ENCODE data around the gene XXYLT1.
A peak's percentile ranks its signal among the peaks of the same experiment; 100 is the strongest.
"Not testable (repeated sequence)": the region's sequence is repeated elsewhere in the genome, so short reads cannot be mapped to it uniquely, and the experiment has no call there.

XXYLT1 gene

DNA sequence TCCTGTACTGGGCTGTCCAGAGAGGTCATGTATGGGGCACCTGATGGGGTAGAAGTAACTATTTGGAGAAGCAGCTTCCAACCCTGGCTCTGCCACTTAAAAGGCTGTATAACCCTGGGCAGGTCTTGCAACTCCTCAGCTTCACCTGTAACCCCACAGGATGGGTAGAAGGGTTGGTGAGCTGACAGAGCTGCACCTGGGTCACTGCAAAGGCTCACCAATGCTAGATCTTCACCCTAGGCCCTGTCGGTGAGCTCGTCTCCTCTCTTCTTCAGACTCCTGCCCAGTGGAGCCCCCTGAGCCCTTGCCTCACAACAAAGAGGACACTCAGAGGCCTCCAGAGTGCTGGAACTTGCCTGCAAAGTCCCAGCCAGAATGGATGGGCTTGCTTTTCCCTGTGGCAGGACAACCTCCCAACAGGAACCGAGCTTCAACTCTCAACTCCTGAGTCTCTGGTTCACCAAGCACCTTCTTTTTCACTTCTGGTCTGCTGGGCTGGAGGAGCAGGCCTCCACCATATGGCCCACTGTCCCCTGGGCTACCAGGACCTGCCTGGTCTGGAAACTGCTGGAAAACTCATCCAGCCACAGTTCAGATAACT lies 45.9 kb downstream of the XXYLT1 start:
- DNase-seq = no peak

DNA sequence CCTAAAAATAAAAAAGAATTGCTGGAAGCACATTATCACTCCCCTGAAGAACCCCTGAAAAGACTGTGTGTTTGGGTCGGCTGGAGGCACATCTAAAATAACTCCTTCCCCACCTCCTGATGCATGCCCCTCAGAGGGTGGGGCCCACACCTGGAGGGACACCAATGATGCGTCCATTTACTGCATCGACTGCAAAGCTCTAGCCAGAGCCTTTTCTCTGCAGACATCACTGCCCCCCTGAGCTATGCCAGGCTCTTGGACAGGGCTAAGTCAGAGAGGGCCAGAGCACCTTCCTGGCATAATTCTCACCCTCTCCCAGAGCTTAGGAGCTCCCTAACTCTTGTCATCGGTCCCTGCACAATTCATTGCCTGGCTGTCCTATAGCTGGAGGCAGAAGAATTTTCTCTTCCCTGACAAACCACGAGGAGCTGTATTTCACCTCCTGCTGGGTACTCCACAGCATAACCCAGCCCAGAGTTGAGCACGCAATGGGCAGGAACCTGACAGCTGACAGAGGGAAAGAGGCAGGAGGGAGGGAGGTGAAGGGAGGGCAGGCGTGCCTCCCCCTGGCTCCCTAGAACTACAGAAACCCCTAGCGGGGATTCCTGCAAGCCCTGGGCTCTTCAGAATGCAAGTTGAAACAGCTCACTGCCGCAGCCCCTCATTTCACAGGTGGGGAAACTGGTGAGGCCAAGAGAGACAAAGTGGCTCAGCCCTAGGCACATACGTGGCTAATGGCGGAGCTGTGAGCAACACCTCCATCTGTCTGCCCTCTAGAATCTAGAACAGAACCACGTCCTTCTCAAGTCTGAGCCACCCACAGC lies 46.6 kb downstream of the XXYLT1 start:
- DNase-seq = no peak

DNA sequence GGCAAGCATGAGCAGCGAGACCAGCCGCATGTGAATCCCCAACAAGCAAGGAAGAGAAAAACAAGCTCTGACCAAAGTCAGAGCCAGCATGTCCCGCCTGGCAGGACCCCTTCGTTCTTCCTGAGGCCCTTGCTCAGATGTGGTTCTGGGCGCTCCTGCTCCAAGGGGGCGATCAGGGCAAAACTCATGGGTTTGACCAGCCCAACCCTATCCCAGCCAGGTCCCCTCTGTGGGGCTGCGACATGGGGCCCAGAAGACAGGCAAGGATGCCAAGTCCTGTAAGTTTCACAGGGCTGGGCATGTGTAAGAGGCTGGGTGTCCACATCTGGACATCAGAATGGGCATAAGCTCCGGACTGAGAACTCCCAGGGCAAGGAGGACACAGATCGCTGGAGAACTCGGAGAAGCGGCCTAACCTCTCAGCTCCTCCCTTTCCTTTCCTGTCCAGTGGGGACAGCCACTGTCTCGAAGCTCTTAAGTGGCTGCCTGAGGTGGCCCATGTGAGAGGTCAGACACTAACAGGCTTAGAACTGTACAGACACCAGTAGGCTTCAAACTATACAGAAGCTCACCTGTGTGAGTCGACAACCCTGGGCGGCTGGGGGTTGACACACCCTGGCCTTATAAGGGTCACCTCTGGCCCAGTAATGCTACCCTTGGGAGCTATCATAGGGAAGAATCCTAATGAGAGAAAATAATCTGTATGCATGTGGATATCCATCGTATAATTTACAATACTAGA lies 48.9 kb downstream of the XXYLT1 start:
- DNase-seq = no peak

DNA sequence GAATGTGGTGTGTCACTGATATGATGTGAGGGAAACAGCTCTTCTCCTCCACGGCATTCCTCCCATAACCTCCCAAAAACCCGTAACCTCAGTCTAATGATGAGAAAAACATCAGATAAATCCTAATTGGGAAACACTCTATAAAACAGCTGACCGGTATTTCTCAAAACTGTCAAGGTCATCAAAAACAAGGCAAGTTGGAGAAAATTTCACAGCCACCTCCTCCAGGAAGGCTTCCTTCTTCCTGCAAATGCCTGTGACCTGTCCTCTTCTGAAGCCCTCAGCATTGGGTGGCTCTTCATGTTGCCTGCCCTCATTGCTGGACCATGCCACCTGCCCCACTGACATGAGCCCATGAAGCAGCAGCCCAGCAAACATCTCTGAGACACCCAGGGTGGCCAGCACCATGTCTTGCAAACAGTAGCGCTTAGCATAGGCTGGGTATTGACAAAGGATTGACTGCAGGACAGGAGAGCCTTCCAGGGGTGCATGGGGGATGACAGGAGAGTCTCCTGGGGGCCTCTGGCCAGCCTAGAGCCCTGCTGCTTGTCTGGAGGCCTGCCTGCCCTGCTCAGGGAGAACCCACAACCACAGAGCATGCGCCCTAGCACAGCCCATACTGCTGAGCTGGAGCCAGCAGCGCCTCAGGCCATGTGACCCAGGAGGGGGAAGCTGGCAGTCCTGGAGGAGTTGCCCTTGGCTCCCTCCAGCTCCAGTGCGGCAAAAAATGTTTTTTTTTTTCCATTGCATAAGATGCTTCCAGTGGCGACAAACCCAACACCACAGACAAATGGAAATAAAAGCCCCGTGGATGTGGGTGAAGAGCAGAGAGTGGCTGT lies 49.7 kb downstream of the XXYLT1 start:
- DNase-seq = peak in 1 of 2 experiments; percentile 27

DNA sequence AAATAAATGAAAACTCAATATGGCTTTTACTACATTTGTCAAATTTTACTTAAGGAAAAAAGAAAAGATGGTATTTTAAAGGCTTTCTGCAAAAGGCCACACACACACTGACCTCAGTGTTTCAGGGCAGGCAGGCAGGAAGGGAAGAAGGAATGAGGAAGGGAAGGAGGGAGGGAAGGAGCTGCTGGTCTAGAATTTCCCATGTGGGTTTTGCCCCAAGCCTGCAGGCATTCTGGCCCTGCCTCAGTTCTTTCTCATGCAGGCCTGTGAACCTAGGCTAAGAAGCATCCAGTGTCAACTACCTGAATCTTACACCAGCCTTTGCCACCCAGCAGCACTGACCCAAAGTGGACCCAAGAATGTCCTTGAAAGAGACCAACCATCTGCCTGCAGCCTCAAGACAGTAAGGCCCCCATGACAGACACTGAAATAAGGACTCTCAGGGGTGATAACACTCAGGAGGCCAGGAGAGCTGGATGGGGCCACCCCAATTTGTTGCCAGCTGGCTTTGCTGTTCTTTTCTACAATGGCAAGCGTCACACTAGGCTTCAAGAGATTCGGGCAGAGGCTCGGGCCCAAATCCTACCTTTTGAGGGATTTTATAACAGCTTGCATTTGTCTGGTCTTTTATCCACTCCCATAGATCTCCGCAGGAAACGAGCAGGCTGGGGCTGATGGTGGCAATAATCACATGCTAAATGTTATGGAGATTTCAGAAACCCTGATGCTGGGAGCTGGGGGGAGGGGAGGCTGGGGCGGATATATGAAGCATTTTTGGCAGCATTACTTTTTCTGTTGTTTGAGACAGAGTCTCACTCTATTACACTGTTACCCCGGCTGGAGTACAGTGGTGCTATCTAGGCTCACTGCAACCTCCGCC lies 51.4 kb downstream of the XXYLT1 start:
- DNase-seq = peak in 1 of 2 experiments; percentile 45

DNA sequence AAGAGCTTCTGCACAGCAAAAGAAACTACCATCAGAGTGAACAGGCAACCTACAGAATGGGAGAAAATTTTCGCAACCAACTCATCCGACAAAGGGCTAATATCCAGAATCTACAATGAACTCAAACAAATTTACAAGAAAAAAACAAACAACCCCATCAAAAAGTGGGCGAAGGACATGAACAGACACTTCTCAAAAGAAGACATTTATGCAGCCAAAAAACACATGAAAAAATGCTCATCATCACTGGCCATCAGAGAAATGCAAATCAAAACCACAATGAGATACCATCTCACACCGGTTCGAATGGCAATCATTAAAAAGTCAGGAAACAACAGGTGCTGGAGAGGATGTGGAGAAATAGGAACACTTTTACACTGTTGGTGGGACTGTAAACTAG lies 52.6 kb downstream of the XXYLT1 start:
- DNase-seq = not testable (repeated sequence)

DNA sequence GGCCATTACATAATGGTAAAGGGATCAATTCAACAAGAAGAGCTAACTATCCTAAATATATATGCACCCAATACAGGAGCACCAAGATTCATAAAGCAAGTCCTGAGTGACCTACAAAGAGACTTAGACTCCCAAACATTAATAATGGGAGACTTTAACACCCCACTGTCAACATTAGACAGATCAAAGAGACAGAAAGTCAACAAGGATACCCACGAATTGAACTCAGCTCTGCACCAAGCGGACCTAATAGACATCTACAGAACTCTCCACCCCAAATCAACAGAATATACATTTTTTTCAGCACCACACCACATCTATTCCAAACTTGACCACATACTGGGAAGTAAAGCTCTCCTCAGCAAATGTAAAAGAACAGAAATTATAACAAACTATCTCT lies 55.4 kb downstream of the XXYLT1 start:
- not testable (repeated sequence) for DNase-seq

DNA sequence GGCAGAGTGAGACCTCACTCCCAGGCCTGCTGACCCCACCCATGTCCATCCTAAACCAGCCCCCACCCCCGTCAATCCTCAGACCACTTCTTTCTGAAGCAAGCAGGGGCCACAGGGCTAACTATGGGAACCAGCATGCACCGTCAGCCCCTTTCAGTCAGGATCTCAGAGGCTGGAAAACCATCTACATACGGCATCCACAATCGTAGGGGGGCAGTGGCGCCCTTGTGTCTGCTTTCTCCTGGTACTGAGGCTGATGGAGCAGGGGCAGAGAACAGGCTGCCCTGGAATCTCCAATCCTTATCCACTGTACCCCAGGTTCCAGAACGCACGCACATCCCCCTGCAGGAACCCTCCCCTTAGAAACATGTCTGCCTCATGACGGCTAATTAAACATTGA lies 56.6 kb downstream of the XXYLT1 start:
- no peak for DNase-seq

DNA sequence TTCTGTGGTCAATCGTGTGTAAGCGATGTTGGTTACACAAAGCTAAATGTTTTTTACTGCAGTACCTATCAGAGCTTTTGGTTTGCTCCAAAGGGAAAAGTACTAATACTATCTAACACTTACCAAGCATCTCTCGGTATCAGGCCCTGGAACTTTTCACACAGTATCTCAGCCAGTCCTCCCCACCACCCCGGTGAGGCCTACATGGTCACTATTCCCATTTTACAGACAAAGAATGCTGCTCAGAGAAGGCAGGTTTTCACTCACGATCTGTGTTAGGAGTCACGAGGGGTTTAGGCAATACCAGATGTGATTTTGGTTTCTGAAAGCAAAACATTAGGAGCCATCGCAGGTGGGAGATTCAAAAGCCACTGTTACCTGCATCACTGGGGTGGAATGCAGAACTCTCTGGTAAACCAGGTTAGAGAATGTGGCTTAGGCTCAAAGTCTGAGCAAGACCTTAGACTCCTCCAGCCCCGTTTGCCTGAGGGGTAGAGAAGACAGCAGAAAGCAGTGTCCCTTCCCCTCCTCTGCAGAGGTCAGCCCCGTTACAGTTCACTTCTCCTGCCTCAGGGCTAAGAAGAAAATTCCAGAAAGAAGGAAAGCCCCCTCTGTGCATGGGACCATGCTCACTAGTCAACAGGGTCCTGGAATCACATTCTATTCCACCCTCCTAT lies 57.2 kb downstream of the XXYLT1 start:
- no peak for DNase-seq

DNA sequence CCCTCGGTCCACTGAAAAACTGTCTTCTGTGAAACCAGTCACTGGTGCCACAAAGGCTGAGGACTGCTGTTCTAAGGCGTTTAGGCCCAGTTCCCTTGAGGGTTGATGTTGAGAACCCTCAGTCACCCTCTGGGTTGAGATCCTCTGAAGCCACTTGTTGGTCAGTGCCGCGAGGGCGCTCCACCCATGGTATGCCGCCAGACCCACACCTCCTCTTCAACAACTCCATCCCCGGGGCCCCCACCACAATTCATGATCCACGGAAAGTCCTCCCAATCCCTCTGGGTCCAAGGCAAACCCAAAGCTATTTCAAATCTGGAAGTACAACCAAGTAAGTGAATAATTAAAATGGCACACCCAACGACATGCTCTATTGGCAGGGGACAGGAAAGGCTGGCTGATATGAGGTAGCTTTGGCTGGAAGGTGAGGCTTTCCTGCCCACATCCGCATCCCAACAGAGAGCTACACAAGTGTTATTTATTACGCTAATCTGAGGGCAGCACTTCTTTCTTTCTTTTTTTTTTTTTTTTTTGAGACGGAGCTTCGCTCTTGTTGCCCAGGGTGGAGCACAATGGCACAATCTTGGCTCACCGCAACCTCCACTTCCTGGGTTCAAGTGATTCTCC lies 58.1 kb downstream of the XXYLT1 start:
- no peak for DNase-seq

DNA sequence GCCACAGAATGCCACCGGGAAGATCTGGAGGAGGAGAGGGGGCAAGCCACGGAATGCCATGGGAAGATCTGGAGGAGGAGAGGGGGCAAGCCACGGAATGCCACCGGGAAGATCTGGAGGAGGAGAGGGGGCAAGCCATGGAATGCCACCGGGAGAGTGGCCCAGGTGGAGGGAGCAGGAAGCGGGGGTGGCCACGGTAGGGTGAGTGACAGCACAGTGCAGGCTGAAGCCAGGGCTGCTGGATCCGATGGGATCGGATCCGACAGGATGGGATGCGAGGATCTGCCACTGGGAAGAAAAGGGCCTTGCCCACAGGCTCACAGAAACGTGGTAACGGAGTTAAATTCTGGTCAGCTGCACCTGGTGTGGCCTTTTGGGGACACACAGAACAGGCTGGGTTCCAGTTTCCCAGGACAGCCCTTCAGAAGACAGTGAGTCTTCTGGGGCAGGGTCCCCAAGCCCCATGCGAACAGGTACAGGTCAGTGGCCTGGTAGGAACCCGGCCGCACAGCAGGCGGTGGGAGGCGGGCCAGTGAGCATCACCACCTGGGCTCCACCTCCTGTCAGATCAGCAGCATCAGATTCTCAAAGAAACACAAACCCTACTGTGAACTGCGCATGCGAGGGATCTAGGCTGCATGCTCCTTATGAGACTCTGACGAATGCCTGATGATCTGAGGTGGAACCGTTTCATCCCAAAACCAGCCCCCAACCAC lies 58.8 kb downstream of the XXYLT1 start:
- no peak for DNase-seq

DNA sequence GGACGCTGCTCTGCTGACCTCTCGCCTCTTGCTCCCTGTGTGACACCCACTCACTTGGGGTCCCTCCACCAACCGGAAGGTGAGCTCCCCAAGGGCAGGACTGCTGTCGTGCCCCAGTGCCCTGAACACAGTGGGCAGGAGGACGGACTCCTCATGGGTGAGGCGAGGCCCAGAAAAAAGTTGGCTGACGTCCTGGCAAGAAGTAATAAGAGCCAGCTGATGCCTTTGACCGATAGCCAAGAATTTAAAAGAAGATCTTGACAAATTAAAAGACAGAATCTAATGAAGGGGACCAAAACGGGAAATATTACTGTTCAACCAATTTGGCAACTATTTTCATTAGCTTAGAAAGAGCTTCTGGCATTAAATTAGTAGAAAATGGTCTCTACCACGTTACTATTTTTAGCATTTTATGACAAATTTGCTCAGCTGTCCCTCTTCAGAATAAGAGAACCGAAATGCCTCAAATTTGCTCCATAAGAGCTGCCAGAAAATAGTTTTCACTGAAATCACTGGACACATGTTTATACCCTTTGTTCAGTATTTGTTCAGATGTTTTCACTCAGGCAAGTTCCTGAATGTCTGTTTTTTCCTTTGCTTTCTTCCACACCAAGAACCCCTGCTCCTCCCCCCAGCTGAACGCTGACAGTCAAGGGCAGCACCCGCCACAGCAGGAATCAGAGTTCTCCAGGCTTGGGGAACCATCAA lies 60.5 kb downstream of the XXYLT1 start:
- DNase-seq = peak; percentile 92 to 96

DNA sequence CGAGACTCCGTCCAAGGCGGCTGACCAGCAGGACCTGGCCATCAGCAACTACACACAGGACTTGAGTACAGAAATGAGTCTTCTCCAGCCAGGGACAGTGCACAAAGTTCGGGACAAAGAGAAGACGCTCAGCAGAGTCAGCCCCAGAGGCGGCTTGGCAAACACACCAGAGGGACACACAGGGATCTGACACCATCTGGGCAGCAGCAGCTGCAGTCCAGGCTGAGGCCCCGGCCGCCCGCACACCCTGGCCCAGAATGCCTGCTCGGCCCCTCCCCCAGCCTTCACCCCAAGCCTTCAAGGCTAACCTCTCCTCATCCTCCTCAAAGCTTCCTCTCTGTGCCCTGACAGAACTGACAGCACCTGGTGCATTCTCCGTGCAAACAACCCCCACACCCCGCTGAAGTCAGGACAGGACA lies 61.1 kb downstream of the XXYLT1 start:
- DNase-seq = peak; percentile 68 to 82

DNA sequence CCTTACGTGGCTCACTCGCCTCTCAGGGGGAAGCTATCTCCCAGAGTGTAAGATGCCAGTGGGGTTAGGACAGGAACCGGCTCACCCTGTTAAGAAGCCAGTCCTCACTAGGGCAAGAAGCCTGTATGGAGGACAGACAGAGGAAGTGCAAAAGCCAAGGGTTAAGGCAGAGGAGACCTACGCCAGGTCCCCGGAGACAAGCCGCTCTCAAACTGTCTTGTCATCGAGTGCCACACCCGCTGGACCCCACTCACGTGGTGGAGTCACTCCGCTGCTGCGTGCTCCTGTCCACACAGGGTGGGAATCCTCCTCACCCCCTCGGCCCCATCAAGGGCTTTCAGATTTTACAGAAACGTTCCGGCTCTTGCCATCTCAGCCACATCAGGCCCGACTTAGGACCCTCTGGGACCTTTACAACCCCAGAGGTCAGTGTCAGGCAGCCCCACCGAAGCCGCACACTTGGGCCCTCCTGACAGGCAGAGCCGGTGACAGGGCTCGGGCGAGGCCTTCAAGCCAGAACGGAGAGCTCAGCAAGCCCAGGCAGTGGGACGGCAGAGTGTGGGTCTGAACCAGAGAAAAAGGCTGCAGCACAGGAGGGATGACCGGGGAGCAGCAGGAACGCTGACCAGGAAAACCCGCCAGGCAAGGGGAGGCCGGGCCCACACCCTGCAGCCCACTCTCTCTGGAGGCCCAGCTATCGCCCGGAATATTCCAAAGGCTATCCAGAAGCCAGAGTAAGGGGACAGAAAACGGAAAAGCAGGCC lies 61.7 kb downstream of the XXYLT1 start:
- DNase-seq = no peak

DNA sequence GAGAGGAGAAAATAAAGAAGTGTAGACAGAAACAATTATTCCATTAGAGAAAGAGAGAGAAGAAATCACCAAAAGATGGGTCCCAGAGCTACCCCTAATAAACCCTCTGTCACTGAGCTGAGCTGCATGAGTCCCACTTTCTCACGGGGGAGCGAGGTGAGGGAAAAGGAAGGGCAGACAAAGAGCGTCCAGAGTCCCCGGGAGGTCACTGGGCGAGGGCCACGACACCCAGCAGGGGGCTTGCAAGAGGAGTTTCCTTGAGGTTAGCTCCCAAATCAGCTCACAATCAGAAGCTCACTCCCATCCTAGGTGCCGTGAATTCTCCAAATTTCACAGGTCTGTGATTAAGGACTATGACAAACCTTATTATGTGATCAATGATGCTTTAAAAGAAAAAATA lies 62.3 kb downstream of the XXYLT1 start:
- DNase-seq = no peak

DNA sequence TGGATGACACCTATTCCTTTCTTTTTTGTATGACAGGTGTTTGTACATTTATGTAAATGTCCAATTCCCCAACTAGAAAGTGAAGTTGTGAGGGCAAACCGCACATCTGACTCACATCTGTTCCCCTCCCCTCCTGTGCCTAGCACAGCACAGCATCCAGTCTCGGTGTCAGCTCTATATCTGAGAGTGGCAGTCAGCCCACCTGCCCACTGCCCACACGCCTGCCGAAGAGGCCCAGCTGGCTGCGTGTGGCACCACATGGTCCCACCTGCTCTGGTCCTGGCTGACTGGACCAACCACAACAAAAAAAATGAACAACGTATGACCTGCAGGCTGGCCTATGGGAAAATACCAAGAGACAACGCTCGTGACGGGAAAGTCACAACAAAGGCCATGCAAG lies 62.8 kb downstream of the XXYLT1 start:
- no peak for DNase-seq

DNA sequence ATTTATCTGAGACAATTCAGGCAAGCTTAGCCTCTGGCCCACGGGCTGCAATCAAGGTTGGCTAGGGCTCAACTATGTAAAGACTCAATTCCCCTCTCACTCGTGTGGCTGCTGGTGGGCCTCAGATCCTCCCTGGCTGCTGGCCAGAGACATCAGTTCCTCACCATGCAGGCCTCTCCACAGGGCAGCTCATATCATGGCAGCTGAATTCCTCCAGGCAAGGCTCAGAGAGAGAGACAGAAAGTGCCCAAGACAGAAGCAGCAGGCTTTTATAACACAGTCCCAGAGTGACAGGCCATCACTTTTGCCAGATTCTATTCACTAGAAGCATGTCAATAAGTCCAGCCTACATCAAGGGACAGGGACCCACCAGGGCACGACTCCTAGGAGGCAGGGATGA lies 63.2 kb downstream of the XXYLT1 start:
- peak in 1 of 2 experiments; percentile 50 for DNase-seq

DNA sequence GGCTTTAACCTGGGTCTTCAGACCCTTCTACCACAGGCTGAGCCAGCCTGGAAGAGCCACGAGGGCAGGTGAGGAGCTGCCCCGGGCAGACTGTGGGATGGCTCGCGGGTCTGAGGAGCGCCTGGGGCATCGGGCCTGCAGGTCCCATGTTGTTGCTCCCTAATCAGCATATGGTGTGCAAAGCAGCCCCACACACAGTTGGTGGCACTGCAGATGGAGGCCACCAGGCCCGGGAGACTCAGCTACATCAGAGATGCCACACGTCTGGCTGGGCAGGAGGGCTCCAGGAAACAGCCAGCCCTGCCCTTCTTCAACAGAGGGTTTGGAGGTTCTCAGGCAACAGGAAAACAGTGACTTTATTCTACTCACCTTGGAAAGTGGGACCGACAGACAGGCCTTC lies 63.9 kb downstream of the XXYLT1 start:
- no peak for DNase-seq

All from NCI-H446 (cell line).